ENCODE results near the gene OGFOD2. TPM values are rescaled to one million over a fixed set of nuclear protein-coding genes. Genes with fewer than 3 reads are reported as not detected.

Gene OGFOD2
- total and polyA plus RNA-seq, 2 donors: 12.1 to 20.6 TPM

DNA sequence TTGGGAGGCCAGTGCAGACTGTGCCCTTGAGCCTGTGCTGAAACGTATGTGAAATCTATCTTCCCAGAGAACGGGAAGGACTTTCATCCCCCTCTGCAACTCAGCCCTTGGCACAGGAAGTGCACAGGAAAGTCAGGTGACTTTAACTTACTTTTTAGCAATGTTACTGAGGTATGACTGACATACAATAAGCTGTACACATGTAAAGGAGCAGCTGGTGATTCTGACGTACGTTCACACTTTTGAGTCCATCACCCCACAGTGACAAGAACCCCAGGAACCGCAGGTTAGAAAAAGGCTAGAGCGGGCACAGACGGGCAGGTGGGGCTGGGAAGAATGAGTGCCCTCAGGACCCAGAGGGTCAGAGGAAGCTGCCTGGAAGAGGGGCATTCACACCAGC is 53.4 kb downstream of the OGFOD2 start:
- Histone ChIP-seq H3K36me3 (ENCODE audit: control insufficient read depth in 2 of 2, insufficient read depth in 2 of 2, low read length in 1 of 2) (peaks cover 83 to 98% of the 10 kb centered on the region in 2 donors), H3K4me3 (ENCODE audit: low read length in 2 of 2) (no peak overlapping the region), H3K27ac (ENCODE audit: low read depth in 1 of 2, low read length in 1 of 2) (peak overlapping the region; percentile 79 to 87), H3K9me3 (ENCODE audit: control insufficient read depth in 2 of 2, insufficient read depth in 1 of 2, low read length in 1 of 2) (peaks cover 0 to 5% of the 10 kb centered on the region in 2 donors), H3K4me1 (ENCODE audit: control insufficient read depth in 2 of 2, insufficient read depth in 2 of 2, low read length in 2 of 2) (peaks cover 11 to 72% of the 10 kb centered on the region in 2 donors), H3K27me3 (ENCODE audit: control insufficient read depth in 2 of 2, insufficient read depth in 1 of 2, low read length in 1 of 2) (no peaks in the 10 kb centered on the region)
- no peak for DNase-seq (ENCODE audit: low read depth in 6 of 9, low spot score in 9 of 9)
- 76% methylated on average over 7 of the region's 7 CpGs for WGBS

DNA sequence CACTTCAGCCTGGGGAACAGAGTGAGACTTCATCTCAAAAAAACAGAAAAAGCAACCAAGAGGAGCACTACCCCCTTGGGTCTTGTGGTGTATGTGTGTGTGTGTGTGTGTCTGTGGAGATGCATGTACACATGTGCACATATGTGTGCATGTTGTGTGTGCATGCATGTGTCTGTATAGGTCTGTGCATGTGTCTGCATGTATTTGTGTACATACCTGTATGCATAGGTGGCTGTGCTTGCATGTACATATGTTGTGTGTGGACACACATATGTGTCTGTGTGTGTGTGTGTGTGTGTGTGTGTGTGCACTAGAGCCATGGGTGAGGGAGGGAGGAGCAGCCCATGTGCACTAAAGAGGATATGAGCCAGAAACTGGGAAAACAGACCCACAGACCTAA is 54.5 kb downstream of the OGFOD2 start:
- Histone ChIP-seq H3K4me3 (ENCODE audit: low read length in 2 of 2) (no peak overlapping the region), H3K27ac (ENCODE audit: low read depth in 1 of 2, low read length in 1 of 2) (peak overlapping the region in 1 of 2 donors; percentile 87), H3K36me3 (ENCODE audit: control insufficient read depth in 2 of 2, insufficient read depth in 2 of 2, low read length in 1 of 2) (peaks cover 89 to 98% of the 10 kb centered on the region in 2 donors), H3K4me1 (ENCODE audit: control insufficient read depth in 2 of 2, insufficient read depth in 2 of 2, low read length in 2 of 2) (peaks cover 22 to 82% of the 10 kb centered on the region in 2 donors), H3K27me3 (ENCODE audit: control insufficient read depth in 2 of 2, insufficient read depth in 1 of 2, low read length in 1 of 2) (no peaks in the 10 kb centered on the region), H3K9me3 (ENCODE audit: control insufficient read depth in 2 of 2, insufficient read depth in 1 of 2, low read length in 1 of 2) (peaks cover 0 to 5% of the 10 kb centered on the region in 2 donors)
- no peak for DNase-seq (ENCODE audit: low read depth in 6 of 9, low spot score in 9 of 9)

Other genes with a start within 250 kb of the OGFOD2 start
- 0.33 TPM for gene HCAR1, start 244.4 kb upstream of the OGFOD2 start, total RNA-seq
- gene HCAR1, start 244.4 kb upstream of the OGFOD2 start, polyA plus RNA-seq: 0.50 TPM
- gene DENR, start 222.4 kb upstream of the OGFOD2 start, total RNA-seq: 42.1 TPM
- 56.8 TPM for gene DENR, start 222.4 kb upstream of the OGFOD2 start, polyA plus RNA-seq
- 1.2 TPM for gene CCDC62, start 200.7 kb upstream of the OGFOD2 start, total RNA-seq
- 0.59 TPM for gene CCDC62, start 200.7 kb upstream of the OGFOD2 start, polyA plus RNA-seq
- 23.8 TPM for gene HIP1R, start 139.8 kb upstream of the OGFOD2 start, total RNA-seq
- 49.0 TPM for gene HIP1R, start 139.8 kb upstream of the OGFOD2 start, polyA plus RNA-seq
- 8.9 TPM for gene VPS37B, start 79.1 kb upstream of the OGFOD2 start, total RNA-seq
- 28.2 TPM for gene VPS37B, start 79.1 kb upstream of the OGFOD2 start, polyA plus RNA-seq
- gene ABCB9, start 8.8 kb upstream of the OGFOD2 start, total RNA-seq: 2.1 TPM
- 1.8 TPM for gene ABCB9, start 8.8 kb upstream of the OGFOD2 start, polyA plus RNA-seq
- 297 TPM for gene ARL6IP4, start 5.4 kb downstream of the OGFOD2 start, total RNA-seq
- gene ARL6IP4, start 5.4 kb downstream of the OGFOD2 start, polyA plus RNA-seq: 302 TPM
- 55.9 TPM for gene PITPNM2, start 175.8 kb downstream of the OGFOD2 start, total RNA-seq
- 56.8 TPM for gene PITPNM2, start 175.8 kb downstream of the OGFOD2 start, polyA plus RNA-seq

Data from thymus (tissue), 11 donors.